GM12873 (cell line): ENCODE results near the gene CNN2.

ENCODE experiments used
- CTCF ChIP-seq: IDR thresholded peaks from 2 replicates; pipeline ENCODE4 v1.5.1; 2012; ENCODE audit warnings: low read depth, mild to moderate bottlenecking, moderate library complexity, low read length, control low read depth; ENCODE audit not compliant: insufficient read depth; ENCODE audit errors: missing control alignments

The CNN2 gene

GRCh38 chr19:1070576-1070930, 44.1 kb downstream of the CNN2 start:
- no peak for TF ChIP-seq CTCF

GRCh38 chr19:1070931-1071791, 44.8 kb downstream of the CNN2 start:
- TF ChIP-seq CTCF, result no peak

GRCh38 chr19:1072371-1073015, 46.1 kb downstream of the CNN2 start:
- no peak for TF ChIP-seq CTCF

- TF ChIP-seq CTCF, result no peak
These were observed 46.9 kb downstream of the CNN2 start for GRCh38 chr19:1073063-1073955.

- TF ChIP-seq CTCF, result no peak
These were observed 47.6 kb downstream of the CNN2 start for GRCh38 chr19:1073956-1074517.

GRCh38 chr19:1074544-1075283, 48.3 kb downstream of the CNN2 start:
- no peak for TF ChIP-seq CTCF
